ENCODE results near the gene MYZAP.

DNA sequence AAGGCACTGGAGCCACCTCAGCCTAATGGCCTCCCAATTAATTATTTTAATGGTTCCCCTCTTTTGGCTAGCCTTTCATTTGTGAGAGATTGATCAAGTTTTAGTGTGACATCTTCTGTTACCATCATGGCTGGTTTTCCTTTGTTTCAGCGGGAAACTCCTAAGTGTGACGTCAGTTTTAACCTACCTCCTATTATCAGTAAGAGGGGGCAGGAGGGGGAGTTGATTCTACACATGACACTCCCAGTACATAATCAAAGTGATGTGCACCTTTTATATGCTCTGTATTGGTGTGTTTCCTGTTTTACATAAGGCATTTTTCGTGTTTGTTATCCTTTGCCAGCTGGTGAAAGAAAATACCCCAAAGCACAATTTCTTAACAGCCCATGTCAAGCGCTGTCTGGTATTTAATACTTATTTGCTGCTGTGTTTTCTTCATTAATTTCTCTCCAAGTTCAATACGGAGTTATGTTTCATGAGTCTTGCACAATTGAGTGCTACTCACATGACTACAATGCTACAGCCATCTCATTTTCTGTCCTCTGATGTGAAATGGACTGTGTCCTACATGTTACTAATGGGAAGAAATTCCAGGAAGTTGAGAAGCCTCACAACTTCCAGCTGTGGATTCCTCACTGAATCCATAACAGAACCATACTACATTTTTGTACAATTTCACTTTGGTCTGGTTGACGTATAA, 62.6 kb downstream of the MYZAP start:
- TF ChIP-seq, protein P1, sequence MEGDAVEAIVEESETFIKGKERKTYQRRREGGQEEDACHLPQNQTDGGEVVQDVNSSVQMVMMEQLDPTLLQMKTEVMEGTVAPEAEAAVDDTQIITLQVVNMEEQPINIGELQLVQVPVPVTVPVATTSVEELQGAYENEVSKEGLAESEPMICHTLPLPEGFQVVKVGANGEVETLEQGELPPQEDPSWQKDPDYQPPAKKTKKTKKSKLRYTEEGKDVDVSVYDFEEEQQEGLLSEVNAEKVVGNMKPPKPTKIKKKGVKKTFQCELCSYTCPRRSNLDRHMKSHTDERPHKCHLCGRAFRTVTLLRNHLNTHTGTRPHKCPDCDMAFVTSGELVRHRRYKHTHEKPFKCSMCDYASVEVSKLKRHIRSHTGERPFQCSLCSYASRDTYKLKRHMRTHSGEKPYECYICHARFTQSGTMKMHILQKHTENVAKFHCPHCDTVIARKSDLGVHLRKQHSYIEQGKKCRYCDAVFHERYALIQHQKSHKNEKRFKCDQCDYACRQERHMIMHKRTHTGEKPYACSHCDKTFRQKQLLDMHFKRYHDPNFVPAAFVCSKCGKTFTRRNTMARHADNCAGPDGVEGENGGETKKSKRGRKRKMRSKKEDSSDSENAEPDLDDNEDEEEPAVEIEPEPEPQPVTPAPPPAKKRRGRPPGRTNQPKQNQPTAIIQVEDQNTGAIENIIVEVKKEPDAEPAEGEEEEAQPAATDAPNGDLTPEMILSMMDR (IDR thresholded peaks at IDR 0.05; ENCODE audit: insufficient read depth, low read length) = no peak
- TF ChIP-seq GABPA (IDR thresholded peaks at IDR 0.05; ENCODE audit: low read depth) = no peak
- TF ChIP-seq, protein P2, sequence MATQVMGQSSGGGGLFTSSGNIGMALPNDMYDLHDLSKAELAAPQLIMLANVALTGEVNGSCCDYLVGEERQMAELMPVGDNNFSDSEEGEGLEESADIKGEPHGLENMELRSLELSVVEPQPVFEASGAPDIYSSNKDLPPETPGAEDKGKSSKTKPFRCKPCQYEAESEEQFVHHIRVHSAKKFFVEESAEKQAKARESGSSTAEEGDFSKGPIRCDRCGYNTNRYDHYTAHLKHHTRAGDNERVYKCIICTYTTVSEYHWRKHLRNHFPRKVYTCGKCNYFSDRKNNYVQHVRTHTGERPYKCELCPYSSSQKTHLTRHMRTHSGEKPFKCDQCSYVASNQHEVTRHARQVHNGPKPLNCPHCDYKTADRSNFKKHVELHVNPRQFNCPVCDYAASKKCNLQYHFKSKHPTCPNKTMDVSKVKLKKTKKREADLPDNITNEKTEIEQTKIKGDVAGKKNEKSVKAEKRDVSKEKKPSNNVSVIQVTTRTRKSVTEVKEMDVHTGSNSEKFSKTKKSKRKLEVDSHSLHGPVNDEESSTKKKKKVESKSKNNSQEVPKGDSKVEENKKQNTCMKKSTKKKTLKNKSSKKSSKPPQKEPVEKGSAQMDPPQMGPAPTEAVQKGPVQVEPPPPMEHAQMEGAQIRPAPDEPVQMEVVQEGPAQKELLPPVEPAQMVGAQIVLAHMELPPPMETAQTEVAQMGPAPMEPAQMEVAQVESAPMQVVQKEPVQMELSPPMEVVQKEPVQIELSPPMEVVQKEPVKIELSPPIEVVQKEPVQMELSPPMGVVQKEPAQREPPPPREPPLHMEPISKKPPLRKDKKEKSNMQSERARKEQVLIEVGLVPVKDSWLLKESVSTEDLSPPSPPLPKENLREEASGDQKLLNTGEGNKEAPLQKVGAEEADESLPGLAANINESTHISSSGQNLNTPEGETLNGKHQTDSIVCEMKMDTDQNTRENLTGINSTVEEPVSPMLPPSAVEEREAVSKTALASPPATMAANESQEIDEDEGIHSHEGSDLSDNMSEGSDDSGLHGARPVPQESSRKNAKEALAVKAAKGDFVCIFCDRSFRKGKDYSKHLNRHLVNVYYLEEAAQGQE (IDR thresholded peaks at IDR 0.05; ENCODE audit: insufficient replicate concordance, low read depth) = no peak

Measured in HL-60 (cell line).